HG03571 (cell line): ENCODE data around the gene ZNF624.
"Not testable (repeated sequence)": the region's sequence is repeated elsewhere in the genome, so short reads cannot be mapped to it uniquely, and the experiment has no call there.

Source experiments
- ATAC-seq: cut with Tn5 transposase; IDR thresholded peaks from one replicate; pipeline ENCODE4 v1.9.1; 2021; ENCODE audit not compliant: unreplicated experiment

ZNF624 gene

DNA sequence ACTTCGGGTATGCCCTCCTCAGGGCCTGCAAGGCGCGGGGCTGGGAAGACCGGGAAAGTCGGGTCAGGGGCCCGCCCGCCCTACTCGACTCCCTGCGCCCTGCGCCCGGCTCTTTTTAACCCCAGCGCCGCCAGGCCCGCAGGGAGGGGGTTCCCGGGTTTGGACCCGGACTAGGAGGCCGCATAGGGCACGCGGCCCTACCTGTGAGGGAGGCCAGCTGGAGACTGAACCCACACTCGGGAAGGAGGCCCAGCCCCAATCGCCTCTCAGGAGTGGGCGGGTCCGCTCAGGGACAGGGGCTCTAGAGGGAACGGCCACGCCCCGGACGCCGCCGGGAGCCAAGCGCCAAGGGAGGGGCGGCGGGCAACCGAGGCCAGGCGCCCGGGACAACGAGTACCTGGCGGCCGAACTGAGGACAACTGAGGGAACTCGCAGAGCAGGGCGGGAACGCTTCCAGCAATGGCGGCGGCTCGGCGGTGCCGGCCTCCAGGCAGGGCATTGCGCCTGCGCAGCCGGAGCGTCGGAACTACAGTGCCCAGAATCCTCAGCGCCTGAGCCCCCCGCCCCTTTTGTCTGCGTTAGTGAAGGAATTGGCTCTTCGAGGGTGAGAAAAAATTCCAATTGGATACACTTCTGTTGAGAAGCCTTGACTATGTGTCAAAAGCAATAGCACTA lies at the start of gene ZNF624:
Gene ZNF624, minus strand, starts transcription at position 484 of the 675 bp plus-strand sequence.
- ATAC-seq = peak; percentile 85

DNA sequence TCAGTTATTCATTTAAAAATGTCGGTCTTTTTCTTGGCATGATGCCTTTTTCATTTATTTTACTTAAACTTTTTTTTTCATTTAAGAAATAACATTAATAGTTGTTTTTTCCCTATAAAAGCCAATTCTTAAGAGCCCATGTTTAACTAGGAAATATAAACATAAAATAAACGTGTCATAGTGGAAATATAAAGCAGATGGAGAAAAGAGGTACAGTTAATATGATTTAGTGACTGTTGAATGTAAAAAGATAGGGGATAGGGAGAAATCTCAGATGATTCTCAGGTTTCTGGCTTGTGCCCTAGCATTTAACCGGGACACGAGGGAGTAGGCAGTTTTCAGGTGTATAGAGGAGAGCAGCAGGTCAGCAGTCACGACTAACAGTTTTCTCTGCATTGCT lies 44.0 kb upstream of the ZNF624 start:
- ATAC-seq = not testable (repeated sequence)

DNA sequence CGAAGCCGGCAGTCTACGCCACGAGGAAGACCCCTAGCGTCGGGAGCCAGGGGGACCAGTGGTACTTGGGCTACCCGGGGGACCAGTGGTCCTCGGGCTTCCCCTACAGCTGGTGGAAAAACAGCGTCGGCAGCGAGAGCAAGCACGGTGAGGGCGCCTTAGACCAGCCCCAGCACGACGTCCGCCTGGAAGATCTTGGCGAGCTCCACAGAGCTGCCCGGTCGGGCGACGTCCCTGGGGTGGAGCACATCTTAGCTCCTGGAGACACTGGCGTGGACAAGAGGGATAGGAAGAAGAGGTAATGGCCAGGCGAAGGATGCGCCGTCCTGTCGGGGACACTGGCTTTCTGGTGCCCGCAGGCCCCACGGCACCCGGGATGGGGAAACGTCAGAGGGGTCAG lies 36.8 kb upstream of the ZNF624 start:
- not testable (repeated sequence) for ATAC-seq

DNA sequence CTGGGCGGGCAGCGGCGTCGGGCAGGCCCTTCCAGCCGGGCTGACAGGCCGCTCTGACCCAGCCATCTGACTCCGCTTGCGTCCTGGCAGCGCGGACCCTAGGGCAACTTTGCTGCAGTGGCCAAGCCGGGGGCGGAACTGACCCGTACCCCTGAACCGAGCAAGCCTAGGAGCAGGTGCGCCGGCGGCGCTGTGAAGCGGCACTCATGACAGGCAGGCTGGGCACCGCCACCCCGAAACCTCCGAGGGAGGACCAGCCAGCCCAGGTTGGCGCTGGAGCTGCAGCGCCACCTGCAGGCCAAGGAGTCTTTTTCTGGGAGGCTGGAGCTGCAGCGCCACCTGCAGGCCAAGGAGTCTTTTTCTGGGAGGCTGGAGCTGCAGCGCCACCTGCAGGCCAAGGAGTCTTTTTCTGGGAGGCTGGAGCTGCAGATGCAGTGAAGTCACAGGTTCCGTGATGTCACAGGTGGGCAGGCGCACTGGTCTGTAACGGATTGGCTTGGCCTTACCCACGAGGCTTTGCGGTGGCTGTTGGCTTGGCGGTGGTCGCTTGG lies 36.2 kb upstream of the ZNF624 start, which contains the start of gene CCDC144A:
Gene CCDC144A, plus strand, starts transcription at position 511 of the 551 bp plus-strand sequence. CDS start 160 bp downstream, outside the sequence.
- not testable (repeated sequence) for ATAC-seq

DNA sequence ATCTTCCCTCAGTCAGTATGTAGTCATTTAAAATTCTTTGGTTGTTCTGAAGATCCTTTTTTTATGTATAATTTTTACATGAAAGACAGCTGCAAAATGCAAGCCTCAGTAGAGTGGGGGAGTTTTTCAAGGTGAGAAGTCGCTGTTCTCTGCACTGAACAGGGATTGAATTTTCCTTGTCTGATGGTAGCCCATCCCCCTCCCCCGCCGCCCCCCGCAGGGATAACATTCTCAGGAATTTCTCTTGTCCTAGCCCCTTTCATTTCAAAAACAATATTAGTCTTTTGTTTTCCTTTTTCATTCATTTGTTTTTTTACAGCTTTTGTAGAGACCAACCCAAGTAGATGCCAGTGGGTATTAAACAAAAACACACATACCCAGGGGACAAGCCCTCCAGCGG lies 33.5 kb upstream of the ZNF624 start:
- ATAC-seq = not testable (repeated sequence)

DNA sequence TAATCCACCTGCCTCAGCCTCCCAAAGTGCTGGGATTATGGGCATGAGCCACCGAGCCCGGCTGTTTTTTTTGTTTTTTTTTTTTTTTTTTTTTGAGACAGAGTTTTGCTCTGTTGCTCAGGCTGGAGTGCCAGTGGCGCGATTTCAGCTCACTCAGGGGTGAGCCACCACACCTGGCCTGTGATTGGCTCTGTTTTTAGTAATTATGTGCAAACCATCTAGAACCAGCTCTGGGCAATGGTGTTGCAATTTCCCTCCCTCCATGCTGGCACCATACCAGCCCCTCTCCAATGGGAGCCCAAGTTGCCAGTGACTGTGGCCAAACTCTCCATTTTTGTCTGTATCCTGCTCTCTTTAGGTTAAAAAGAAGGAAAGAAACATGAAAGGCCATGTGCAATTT lies 32.4 kb upstream of the ZNF624 start:
- ATAC-seq = not testable (repeated sequence)

DNA sequence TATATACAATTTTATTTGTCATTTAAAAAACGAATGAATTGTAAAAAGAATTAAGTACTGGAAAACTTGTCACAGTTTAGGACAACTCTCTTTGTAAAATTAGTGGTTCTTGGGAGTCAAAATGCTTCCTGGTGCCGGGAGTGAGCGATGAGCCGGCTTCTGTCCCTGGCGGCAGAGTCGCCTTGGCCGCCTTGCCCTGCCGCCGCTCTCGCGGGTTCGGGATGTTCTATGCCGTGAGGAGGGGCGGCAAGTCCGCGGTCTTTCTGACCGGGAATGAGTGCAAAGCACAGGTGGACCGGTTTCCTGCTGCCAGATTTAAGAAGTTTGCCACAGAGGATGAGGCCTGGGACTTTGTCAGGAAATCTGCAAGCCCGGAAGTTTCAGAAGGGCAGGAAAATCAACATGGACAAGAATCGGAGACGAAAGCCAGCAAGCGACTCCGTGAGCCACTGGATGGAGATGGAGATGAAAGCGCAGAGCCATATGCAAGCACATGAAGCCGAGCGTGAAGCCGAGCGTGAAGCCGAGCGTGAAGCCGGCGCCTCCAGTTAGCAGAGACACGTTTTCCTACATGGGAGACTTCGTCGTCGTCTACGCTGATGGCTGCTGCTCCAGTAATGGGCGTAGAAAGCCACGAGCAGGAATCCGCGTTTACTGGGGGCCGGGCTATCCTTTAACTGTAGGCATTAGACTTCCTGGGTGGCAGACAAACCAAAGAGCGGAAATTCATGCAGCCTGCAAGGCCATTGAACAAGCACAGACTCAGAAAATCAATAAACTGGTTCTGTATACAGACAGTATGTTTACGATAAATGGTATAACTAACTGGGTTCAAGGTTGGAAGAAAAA lies 29.9 kb upstream of the ZNF624 start:
- ATAC-seq = not testable (repeated sequence)

DNA sequence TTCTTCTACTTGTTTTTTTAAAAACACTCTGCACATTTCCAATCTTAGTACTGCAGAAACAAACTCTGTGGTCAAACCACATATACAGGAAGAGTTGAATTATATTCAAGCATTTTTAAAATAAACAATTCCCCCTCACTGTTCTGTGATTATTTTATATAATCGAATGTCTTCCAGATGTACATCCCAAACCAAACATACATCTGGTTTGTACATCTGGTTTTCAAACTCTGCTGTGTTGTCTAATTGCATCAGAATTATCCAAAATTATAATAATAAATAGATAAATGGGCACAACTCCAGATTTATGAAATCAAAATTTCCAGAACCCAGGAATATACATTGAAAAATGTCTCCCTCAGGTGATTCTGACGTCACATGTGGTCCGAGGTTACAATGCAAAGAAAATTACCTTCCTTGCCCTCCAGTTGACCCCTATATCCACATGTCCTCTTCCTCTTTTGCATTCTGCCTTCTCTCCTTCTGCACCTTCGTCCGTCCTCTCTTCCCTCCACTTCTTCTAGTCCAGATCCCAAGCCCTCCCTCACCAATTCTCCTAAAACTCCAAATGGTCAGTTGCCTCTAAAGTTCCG lies 23.1 kb upstream of the ZNF624 start:
- ATAC-seq = no peak

DNA sequence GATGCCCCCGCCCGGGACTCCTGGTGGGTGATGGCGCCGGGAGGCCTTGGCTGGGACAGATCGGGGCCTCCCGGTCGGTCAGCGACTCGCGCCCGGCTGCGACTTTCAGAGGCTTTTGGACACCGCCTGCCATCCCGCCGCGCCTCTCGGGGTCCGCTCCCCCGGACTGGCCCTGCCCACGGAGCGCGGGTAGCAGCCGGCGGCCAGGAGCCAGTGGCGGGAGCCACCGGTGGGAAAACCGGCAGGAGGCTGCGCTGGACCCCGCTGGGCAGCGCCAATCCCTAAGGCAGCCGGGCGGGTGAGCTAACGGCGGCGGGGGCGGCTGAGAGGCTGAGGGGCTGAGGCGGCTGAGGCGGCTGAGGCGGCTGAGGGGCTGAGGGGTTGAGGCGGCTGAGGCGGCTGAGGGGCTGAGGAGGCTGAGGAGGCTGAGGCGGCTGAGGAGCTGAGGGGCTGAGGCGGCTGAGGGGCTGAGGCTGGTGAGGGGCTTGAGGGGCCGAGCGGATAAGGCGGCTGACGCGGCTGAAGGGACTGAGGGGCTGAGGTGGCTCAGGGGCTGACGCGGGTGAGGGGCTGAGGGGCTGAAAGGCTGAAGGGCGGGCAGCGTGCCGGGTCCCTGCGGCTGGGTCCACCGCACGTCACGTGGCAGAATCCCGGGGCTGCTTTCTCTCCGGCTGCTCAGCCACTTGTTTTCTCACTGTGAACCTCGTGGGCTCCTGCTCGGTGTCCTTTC lies 13.4 kb upstream of the ZNF624 start:
- ATAC-seq = not testable (repeated sequence)

DNA sequence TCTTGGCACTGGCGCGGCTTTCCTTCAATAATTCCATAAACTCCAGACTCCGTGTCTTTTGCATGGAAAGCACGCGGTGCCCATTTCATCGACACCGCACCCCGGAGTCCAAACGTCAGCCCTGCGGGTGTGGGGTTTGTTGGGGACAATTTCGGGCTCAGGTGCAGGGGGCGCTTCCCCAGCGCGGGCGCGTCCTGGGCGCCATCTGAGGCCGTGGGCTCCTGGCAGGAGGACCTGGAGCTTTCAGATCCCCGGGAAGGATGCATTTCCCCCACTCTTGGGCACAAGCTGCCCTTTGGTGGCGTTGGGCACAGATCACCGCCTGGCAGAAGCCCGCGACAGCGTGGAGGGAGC lies 12.9 kb upstream of the ZNF624 start:
- not testable (repeated sequence) for ATAC-seq

DNA sequence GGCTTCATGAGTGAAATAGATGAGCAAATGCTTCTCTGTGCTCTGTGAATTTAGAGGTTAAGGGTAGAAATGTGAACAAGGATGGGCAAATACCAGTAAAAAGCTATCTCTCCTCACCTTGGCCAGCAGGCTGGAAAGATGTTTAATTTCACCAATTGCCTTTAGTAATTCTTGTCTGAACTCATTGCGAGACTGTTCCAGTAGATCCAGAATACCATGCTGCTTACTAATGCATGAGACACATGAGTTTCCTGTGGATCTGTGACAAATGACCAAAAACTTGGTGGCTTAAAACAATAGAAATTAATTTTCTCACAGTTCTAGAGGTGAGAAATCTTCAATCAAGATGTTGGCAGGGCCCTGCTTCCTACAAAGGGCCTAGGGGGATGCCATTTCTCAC lies 9.3 kb upstream of the ZNF624 start:
- ATAC-seq = no peak

DNA sequence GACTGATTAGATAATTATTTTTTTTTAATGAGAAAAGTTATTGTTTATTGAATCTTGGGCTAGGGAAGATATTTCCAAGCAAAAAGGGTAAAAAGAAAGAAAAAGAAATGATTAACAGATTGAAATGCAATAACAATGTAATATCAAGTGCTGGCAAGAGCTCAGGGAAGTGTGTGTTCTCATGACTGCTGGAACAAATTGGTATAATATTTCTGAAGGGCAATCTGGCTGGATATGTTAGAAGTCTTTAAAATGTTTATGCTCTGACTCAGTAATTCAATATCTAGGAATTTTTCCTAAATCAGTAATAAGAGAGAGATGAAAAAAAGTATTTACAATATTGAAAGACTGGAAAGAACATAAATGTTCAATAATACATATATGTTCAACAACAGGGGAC lies 7.6 kb upstream of the ZNF624 start:
- no peak for ATAC-seq

DNA sequence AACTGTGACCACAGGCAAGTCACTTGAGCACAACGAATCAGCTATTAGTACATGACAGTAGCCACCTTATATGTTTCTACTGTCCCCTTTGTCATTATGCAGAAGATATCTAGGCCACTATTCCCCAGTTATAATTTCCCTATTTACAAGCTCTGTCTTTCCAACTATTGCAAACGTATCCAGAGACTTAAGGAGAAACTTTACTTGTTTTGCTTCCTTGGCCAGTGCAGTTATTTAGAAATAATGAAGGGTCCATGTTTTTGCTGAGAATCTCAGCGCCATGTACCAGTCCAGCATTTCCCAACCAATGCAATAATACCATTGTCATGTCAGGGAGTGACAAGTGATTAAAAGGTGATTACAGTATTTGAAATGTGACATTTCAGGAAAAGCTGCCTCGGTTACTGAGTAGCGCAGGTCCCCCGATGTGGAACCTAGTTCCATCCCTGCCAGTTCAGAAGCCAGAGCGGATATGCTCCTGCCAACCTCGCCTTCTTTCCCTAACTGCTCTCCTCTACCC lies 743 bp downstream of the ZNF624 start:
- ATAC-seq = no peak

DNA sequence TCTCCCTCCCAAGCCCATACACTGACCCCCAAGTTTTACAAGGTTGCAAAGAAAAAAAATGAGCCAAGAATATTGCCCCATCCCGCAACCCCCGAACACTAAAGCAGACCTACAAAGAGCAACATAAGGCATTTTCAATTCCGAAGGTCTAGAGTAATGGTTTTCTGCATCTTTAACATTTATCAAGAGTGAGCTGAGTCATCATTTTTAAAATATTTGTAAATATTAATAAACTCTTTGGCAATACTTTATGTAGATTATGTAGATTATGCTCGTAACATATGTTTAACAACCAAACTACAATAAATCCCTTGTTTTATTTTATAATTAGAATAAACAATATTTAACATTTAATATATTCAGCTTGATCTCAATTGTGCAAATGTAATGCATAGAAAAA lies 1.4 kb downstream of the ZNF624 start:
- no peak for ATAC-seq

DNA sequence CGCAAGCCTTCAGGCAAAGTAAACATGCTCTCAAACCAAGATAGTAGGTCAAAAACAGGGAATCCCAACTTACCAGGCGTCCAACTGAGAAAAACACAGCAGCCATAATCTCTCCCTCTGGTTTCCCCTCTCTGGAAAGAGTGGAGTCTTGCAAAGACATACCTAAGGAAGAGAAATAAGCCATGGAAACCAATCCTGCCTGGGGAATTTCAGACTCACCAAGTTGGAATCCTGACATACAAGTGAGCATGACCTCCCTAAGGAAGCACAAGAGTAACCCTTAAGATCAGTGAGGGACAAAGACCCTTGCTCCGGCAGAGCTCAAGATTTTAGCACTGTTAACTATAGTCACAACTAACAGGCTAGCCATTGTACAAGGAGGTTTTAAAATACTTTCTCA lies 4.1 kb downstream of the ZNF624 start:
- ATAC-seq = no peak

DNA sequence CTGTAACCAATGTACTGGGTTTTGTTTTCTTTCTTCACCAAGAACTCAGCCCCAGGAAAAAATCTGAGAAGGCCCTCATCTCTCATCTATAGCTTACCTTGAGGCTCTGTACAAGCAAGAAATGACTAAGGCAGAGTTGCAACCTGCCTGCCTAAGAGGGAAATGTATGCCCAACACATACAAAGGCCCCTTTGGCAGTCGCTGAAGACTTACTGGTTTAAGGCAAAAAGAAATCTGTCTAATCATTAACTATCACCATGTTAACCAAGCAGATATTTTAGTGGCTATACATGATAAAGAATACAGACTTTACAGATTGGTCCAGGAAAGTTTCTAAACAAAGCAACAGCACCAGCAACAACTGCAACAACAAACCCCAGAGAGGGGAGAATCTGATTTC lies 14.2 kb downstream of the ZNF624 start:
- ATAC-seq = no peak

DNA sequence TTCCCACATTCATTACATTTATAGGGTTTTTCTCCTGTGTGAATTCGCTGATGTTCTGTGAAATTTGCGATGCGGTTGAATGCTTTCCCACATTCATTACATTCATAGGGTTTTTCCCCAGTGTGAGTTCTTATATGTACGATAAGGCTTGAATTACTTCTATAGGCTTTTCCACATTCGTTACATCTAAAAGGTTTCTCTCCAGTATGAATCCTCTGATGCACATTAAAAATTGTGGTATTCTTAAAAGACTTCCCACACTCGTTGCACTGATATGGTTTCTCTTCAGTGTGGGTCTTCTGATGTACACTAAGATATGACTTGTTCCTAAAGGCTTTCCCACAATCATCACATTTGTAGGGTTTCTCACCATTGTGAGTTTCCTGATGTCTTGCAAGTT lies 30.4 kb downstream of the ZNF624 start:
- ATAC-seq = no peak

DNA sequence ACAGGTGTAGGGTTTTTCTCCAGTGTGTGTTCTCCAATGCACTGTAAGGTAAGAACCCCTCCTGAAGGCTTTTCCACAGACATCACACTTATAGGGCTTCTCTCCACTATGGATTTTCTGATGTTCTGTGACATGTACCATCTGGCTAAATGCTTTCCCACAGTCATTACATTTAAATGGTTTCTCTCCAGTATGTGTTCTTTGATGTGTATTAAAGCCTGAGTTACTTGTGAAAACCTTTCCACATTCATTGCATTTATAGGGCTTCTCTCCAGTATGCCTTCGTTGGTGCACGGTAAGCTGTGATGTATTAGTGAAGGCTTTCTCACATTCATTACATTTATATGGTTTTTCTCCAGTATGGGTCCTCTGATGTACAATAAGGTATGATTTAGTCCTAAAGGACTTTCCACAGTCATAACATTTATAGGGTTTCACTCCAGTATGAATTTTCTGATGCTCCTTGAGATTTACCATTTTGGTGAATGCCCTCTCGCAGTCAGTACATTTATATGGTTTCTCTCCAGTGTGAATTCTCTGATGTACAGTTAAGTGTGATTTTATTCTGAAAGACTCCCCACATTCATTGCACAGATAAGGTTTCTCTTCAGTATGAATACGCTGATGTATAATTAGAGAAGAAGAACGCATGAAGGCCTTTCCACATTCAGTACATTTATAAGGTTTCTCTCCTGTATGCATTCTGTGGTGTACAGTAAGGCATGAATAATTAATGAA lies 30.9 kb downstream of the ZNF624 start:
- ATAC-seq = no peak

DNA sequence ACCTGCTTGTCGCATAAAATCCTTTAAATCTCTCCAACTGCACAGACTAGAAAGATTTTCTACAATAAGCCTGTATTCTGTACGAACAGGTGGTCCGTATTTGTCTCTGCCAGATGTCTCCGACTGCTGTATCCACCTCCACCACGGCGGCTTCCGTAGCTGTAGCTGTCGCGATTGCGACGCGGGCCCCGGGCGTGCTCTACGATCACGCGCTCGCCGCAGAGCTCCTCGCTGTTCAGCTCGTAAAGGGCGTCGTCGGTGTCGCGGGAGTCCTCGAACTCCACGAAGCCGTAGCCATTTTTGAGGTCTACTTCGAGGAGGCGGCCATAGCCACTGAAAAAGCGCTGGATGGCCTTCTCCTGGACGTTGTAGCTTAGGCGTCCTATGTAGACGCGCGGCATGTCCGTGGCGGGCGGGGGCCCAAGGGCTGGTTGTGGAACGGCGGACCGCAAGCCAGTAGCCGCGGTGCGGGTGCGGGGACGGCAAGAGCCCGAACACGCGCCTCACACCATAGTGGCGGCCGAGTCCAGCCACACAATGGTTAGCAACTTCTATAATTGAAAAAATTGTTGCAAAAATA lies 36.1 kb downstream of the ZNF624 start:
- no peak for ATAC-seq

DNA sequence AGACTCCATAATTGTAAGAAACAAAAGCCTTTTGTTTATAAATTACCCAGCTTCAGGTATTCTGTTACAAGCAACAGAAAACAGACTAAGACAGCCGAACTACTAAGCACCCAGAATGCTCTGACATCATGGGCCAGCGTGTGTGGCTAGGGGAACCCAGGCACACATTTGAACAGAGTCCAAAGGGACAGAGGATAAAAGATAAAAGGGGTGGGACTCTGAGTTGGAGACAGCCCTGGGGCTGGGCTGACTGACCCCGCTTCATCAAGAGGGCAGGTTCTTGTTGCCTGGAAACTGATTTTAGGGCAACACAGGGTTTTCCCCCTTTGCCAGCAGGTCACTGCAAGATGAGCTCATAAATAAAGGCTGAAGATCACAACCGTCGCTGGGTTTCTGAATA lies 54.1 kb downstream of the ZNF624 start:
- no peak for ATAC-seq
